ENCODE data around the gene TRUB2. TPM values are rescaled to one million over a fixed set of nuclear protein-coding genes. Genes with fewer than 3 reads are reported as not detected.

TRUB2 gene
- total and polyA plus RNA-seq, 2 of the 8 experiments (the other 6 are each of a cell fraction or from before 2014, with no cell fraction given) = 20.7 to 37.8 TPM

DNA sequence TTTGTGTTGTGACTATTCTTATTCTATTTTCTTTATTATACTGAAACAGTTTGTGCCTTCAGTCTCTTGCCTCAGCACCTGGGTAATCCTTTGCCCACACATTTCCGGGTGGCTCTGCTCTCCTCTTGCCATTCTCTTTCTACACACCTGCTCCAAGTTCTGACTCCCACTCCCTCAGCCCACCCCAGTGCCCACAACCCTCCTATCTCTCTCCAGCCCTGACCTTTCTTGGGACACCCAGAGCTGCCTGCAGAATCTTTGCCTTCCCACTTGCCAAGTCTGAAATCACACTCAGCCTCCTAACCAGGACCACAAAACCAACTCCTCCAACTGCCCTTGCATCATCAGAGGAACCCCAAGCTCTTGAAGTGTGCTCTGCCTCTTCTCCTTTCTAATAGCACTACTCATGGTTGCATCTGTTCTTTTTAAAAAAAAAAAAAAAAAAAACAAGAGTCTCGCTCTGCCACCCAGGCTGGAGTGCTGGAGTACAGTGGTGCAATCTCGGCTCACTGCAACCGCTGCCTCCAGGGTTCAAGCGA is 42.1 kb downstream of the TRUB2 start:
- Histone ChIP-seq H3K9me3 (ENCODE audit: insufficient read depth in 2 of 2, low read depth in 1 of 2, low read length in 1 of 2) (no peaks in the 10 kb centered on the region), H3K4me3 (ENCODE audit: extremely low read depth in 1 of 4, insufficient read depth in 2 of 4, low read depth in 3 of 4, low read length in 4 of 4) (no peak overlapping the region), H4K8ac (ENCODE audit: extremely low read depth, insufficient read depth, low read length) (no peak overlapping the region), H2BK120ac (replicated peaks; ENCODE audit: low read depth, low read length) (no peak overlapping the region), H3K23ac (ENCODE audit: insufficient read length) (no peak overlapping the region), H3K4me1 (replicated peaks in 1 of 4; ENCODE audit: control insufficient read depth in 3 of 4, insufficient read depth in 4 of 4, low read length in 3 of 4) (peaks cover 0 to 4% (median 1%) of the 10 kb centered on the region in 4 experiments; a peak in 4 of 7 replicates), H3K36me3 (ENCODE audit: control insufficient read depth in 2 of 4, insufficient read depth in 4 of 4, low read length in 3 of 4) (no peaks in the 10 kb centered on the region), H2BK15ac (ENCODE audit: low read length) (no peak overlapping the region), H3K27ac (ENCODE audit: low read depth, low read length) (no peak overlapping the region), H3K27me3 (replicated peaks in 1 of 4; ENCODE audit: control insufficient read depth in 3 of 4, extremely low read depth in 1 of 4, insufficient read depth in 3 of 4, low read length in 3 of 4) (no peaks in the 10 kb centered on the region), H3K23me2 (ENCODE audit: low read depth, low read length) (peaks cover 9% of the 10 kb centered on the region), H2BK5ac (ENCODE audit: low read depth, low read length) (no peak overlapping the region), H2AK5ac (ENCODE audit: low read depth, low read length) (no peak overlapping the region), H3K18ac (ENCODE audit: extremely low read depth, low read length) (no peak overlapping the region), H2AFZ (ENCODE audit: low read length) (no peak overlapping the region), H3K56ac (replicated peaks; ENCODE audit: insufficient read length, low read depth, low read length) (no peak overlapping the region), H2BK20ac (ENCODE audit: low read length) (no peak overlapping the region), H2BK12ac (ENCODE audit: low read depth, low read length) (no peak overlapping the region), H3K4ac (replicated peaks; ENCODE audit: insufficient read length, low read depth, low read length) (no peak overlapping the region), H3K14ac (ENCODE audit: insufficient read length) (no peak overlapping the region), H3K79me2 (ENCODE audit: control insufficient read depth in 1 of 2, insufficient read depth in 2 of 2, low read length in 2 of 2) (no peaks in the 10 kb centered on the region; a peak in 1 of 4 replicates), H3K4me2 (ENCODE audit: insufficient read depth in 1 of 2, low read depth in 2 of 2, low read length in 2 of 2) (no peak overlapping the region), H4K20me1 (replicated peaks in 1 of 2; ENCODE audit: control insufficient read depth in 1 of 2, insufficient read depth in 2 of 2, low read length in 2 of 2) (peaks cover 0 to 3% of the 10 kb centered on the region in 2 experiments), H4K5ac (ENCODE audit: insufficient read length, low read depth, low read length) (no peak overlapping the region), H3K9ac (replicated peaks in 1 of 4; ENCODE audit: extremely low read depth in 1 of 4, low read depth in 3 of 4, low read length in 3 of 4) (no peak overlapping the region), H4K91ac (replicated peaks; ENCODE audit: insufficient read length, low read length) (no peak overlapping the region), H3K79me1 (ENCODE audit: low read depth, low read length) (no peaks in the 10 kb centered on the region)
- WGBS, 2 experiments (ENCODE audit: extremely low coverage in 1 of 2, insufficient coverage in 1 of 2, insufficient read length in 1 of 2, insufficient replicate concordance in 2 of 2, low coverage in 1 of 2, low lambda C conversion rate in 2 of 2, missing lambda C conversion rate in 1 of 2) = 92% methylated on average over 5 of the region's 5 CpGs; no CpG with 5 or more reads in 1 of the 2 experiments
- FAIRE-seq = no peak
- no peak for DNase-seq (ENCODE audit: low read depth in 1 of 2, low spot score in 2 of 2)
- ChIA-PET CTCF (ENCODE audit: partially characterized antibody) (no interaction called here), POLR2A (ENCODE audit: partially characterized antibody) (no interaction called here)
- no peak for TF ChIP-seq HDAC6 (IDR thresholded peaks at IDR 0.05; ENCODE audit: low read depth, low read length)
- TF ChIP-seq MAFK (IDR thresholded peaks at IDR 0.05; ENCODE audit: low read depth, low read length) = no peak
- TF ChIP-seq, protein P1, sequence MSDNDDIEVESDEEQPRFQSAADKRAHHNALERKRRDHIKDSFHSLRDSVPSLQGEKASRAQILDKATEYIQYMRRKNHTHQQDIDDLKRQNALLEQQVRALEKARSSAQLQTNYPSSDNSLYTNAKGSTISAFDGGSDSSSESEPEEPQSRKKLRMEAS (IDR thresholded peaks at IDR 0.05) = no peak
- no peak for TF ChIP-seq NRF1 (IDR thresholded peaks at IDR 0.05; ENCODE audit: low read depth, low read length)
- no peak for TF ChIP-seq TAF1 (IDR thresholded peaks at IDR 0.05; ENCODE audit: low read depth, low read length)
- TF ChIP-seq JUN (IDR thresholded peaks at IDR 0.05; ENCODE audit: low read depth, low read length) = no peak
- TF ChIP-seq CBX5 (IDR thresholded peaks at IDR 0.05; ENCODE audit: low read depth, low read length) = no peak
- TF ChIP-seq KDM4A (IDR thresholded peaks at IDR 0.05; ENCODE audit: low read depth, low read length, severe bottlenecking) = no peak
- TF ChIP-seq POLR2AphosphoS5 (IDR thresholded peaks at IDR 0.05; ENCODE audit: low read depth, low read length) = no peak
- no peak for TF ChIP-seq TAF7 (optimal IDR thresholded peaks at IDR 0.05; ENCODE audit: borderline replicate concordance, low read depth, low read length)
- TF ChIP-seq FOSL1 (IDR thresholded peaks at IDR 0.05; ENCODE audit: insufficient read depth, low read depth, low read length) = no peak
- TF ChIP-seq SAP30 (IDR thresholded peaks at IDR 0.05; ENCODE audit: insufficient read depth, insufficient replicate concordance, low read length) = no peak
- no peak for TF ChIP-seq CEBPB (IDR thresholded peaks at IDR 0.05; ENCODE audit: low read depth, low read length)
